SIG-M5 treated with dmso at 0.1 percent for 504 hours (cell line): ENCODE data around the gene ARMC7.
A peak's percentile ranks its signal among the peaks of the same experiment; 100 is the strongest.
"Not testable (repeated sequence)": the region's sequence is repeated elsewhere in the genome, so short reads cannot be mapped to it uniquely, and the experiment has no call there.

Source experiments
- DNase-seq: peaks from one replicate; lab custom pipeline; 2025; ENCODE audit not compliant: unreplicated experiment; lab: John Stamatoyannopoulos, UW

Gene ARMC7

GRCh38 chr17:75152523-75152921 lies 42.8 kb downstream of the ARMC7 start:
- DNase-seq, result no peak

DNA sequence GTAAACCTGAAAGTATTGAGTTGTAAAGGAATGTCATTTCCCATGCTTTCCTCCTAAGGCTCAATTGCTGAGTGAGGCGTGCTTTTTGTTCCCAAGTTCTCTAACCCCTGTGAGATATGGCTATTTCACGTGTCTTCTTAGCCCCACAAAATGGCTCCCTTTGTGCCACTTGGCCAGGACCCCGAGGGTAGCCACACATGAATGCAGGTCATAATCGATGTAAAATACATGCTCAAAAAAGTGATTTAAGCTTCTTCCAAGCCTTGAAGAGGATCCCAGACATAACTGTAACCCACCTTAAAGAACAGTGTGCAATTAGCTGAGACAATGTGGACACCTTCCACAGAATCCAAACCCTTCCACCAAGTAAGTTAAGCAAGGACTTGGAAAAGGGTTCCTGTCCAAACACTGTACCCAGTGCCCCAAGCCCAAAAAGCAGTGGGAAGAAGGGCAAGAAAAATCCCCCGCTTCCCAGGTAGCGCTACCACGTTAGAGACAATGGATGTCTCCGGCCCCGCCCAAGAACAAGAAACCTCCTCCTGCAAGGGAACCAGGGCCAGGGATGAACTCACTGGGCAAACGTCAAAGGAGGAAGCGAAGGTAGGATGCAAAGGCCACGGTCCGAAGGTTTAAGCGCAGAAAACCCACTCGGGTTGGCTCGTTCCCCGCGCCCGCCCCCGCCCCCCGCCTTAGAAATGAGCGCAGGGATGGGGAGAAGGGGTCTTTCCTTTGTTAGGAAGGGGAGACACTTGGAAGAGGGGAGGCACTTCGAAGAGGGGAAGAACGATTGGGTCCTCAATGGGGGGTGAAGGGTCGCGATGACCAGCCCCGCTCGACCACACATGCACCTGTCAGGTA lies 43.4 kb downstream of the ARMC7 start:
- peak; percentile 87 for DNase-seq

- no peak for DNase-seq
These were observed 44.0 kb downstream of the ARMC7 start for GRCh38 chr17:75153780-75154194.

GRCh38 chr17:75154195-75155106 lies 44.7 kb downstream of the ARMC7 start, which contains the start of gene JPT1:
TSS of gene JPT1 (minus strand) at chr17:75154512. CDS start at chr17:75154397, 115 bp downstream.
- DNase-seq, result peak; percentile 98

DNA sequence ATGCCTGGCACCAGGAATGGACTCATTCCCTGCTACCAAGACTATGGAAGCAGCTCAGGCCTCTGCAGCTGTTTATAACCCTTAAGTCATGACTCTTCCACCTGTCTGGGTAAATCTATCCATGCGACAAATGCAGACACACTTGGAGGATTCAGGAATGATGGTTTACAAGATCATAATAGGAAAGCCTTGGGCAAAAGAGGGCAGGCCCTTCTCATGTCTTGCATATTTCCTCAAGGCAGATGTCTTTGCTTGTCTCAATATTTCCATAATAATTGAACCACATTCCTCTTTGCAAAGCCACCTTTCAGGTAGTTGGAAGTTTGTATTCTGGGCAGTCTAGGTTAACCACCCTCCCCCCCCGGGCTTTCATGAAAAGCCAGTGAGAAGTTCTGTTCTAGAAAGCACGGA lies 45.4 kb downstream of the ARMC7 start:
- peak; percentile 29 for DNase-seq

DNA sequence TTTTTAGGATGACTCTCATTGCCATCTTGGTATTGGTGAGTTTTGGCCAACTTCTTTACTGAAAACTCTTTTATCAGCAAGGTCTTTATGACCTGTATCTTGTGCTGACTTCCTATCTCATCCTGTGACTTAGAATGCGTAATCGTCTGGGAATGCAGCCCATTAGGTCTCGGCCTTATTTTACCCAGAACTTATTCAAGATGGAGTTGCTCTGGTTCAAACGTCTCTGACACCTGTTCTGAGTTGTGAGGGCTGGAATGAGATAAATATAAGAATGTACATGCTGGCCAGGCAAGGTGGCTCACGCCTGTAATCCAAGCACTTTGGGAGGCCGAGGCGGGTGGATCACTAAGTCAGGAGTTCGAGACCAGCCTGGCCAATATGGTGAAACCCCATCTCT lies 48.7 kb downstream of the ARMC7 start:
- not testable (repeated sequence) for DNase-seq

DNA sequence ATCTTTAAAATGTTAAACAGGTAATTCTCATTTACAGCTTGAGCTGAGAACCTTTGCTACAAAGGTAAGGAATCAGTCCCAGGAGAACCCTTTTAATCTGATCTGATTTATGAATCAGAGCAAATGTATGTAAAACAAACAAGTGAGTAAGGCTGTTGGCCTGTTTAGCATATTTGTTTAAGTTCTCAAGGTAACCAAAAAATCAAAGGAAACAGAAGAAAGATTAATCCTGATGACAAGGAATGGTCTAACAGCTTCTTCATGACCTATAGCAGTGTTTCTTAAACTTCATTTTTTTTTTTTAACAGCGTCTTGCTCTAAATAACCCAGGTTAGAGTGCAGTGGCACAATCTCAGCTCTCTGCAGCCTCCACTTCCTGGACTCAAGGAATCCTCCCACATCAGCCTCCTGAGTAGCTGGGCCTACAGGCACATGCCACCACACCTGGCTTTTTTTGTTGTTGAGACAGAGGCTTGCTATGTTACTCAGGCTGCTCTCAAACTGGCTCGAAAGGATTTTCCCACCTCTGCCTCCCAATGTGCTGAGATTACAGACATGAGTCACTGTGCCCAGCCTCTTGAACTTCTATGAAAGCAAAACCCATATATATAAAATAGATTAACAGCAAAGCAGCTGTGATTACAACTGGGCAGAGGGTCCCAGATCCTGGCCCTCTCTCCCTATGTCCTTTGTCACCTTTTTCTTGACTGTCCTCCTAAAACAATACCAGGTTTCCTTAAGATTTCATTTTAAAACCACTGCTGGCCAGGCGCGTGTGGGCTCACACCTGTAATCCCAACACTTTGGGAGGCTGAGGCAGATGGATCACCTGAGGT lies 49.6 kb downstream of the ARMC7 start:
- peak; percentile 42 for DNase-seq

- no peak for DNase-seq
These were observed 50.4 kb downstream of the ARMC7 start for GRCh38 chr17:75160211-75160610.

DNA sequence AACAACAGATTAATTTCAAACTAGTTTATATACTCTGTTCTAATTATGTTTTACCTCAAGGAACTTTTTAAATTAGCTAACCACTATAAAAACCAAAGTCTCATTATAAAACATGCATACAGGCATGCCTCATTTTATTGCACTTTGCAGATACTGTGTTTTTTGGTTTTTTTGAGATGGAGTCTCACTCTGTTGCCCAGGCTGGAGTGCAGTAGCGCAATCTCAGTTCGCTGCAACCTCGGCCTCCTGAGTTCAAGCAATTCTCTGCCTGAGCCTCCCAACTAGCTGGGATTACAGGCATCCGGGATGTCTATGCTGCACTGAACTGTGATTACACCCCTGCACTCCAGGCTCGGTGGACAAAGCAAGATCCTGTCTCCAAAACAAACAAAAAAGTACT lies 53.3 kb downstream of the ARMC7 start:
- DNase-seq, result no peak

DNA sequence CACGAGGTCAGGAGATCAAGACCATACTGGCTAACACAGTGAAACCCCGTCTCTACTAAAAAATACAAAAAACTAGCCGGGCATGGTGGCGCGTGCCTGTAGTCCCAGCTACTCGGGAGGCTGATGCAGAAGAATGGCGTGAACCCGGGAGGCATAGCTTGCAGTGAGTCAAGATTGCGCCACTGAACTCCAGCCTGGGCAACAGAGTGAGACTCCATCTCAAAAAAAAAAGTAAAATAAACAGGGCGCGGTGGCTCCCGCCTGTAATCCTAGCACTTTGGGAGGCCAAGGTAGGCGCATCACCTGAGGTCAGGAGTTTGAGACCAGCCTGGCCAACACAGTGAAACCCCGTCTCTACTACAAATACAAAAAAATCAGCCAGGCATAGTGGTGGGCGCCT lies 54.8 kb downstream of the ARMC7 start:
- not testable (repeated sequence) for DNase-seq

DNA sequence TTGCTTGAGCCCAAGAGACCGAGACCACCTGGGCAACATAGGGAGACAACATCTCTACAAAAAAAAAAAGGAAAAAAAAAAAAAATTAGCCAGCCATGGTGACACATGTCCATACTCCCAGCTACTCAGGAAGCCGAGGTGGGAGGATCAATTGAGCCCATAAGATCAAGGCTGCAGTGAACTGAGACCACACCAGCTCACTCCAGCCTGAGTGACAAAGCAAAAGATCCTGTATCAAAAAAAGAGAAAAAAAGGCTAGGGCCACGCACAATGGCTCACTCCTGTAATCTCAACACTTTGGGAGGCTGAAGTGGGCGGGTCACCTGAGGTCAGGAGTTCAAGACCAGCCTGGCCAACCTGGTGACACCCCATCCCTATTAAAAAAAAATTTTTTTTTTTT lies 59.2 kb downstream of the ARMC7 start:
- DNase-seq, result no peak

DNA sequence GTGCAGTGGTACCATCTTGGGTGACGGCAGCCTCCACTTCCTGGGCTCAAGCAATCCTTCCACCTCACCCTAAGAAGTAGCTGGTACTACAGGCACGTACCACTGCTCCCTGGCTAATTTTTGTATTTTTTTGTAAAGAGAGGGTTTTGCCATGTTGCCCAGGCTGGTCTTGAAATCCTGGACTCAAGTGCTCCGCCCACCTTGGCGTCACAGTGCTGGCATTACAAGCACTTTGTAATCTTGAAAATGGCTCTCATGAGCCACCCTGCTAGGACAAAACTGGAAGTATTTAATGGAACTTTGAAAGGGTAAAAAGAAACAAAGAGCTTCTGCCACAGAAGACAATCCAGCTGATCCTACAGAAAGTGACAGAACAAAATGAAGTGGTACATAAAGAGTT lies 63.8 kb downstream of the ARMC7 start:
- no peak for DNase-seq

DNA sequence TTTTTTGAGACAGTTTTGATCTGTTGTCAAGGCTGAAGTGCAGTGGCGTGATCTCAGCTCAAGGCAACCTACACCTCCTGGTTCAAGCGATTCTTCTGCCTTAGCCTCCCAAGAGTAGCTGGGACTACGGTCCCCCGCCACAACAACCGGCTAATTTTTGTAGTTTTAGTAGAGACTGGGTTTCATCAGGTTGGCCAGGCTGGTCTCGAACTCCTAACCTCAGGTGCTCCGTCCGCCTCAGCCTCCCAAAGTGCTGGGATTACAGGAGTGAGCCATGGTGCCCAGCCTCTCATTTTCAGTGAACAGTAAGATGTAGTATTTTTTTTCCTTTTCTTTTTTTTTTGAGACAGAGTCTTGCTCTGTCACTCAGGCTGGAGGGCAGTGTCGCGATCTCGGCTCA lies 65.2 kb downstream of the ARMC7 start:
- DNase-seq, result no peak

- no peak for DNase-seq
These were observed 66.9 kb downstream of the ARMC7 start for GRCh38 chr17:75176625-75177024.

DNA sequence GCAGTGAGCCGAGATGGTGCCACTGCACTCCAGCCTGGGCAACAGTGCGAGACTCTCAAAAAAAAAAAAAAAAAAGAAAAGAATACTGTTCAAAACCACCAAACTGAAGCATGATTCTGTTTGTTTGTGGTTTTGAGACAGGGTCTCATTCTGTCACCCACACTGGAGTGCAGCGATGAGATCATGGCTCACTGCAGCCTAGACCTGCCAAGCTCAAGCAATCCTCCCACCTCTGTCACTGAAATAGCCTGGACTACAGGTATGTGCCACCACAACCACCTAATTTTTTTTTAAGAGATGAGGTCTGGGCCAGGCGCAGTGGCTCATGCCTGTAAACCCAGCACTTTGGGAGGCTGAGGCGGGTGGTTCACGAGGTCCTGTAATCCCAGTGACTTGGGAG lies 68.7 kb downstream of the ARMC7 start:
- DNase-seq, result no peak
